Esophagus squamous epithelium (tissue), 5 donors: ENCODE results near the gene IRF2BP2. TPM values are rescaled to one million over a fixed set of nuclear protein-coding genes. Genes with fewer than 3 reads are reported as not detected.

Source experiments
- DNase-seq: peaks from one replicate; lab custom pipeline; 2025; lab: John Stamatoyannopoulos, UW
- H3K27ac ChIP-seq, 4 donors: fragments of 200-600 bp; sonication (generic); one replicate each; pipeline ENCODE4 v1.5.1; 2016 to 2019; ENCODE audit warnings: mild to moderate bottlenecking in 1 of 4
- H3K27me3 ChIP-seq, 4 donors: fragments of 200-600 bp; sonication (generic); 1 replicate in 3 of 4; 2 replicates in 1 of 4; pipeline versions ENCODE4 v1.5.1 to v1.6.0; 2017 to 2021; ENCODE audit warnings: antibody characterized with exemption in 1 of 4
- H3K36me3 ChIP-seq, 3 donors: fragments of 200-600 bp; sonication (generic); one replicate each; pipeline ENCODE4 v1.5.1; 2016 to 2019
- H3K4me1 ChIP-seq, 3 donors: fragments of 200-600 bp; sonication (generic); one replicate each; pipeline ENCODE4 v1.5.1; 2017 to 2019
- H3K4me3 ChIP-seq, 4 donors: fragments of 200-600 bp; sonication (generic); 1 replicate in 3 of 4; 2 replicates in 1 of 4; pipeline ENCODE4 v1.5.1; 2016 to 2019; ENCODE audit warnings: mild to moderate bottlenecking in 2 of 4, moderate library complexity in 1 of 4
- H3K9me3 ChIP-seq, 3 donors: fragments of 200-600 bp; sonication (generic); one replicate each; pipeline ENCODE4 v1.5.1; 2016 to 2019
- POLR2A ChIP-seq, 4 donors: fragments of 450-650 bp; IDR thresholded peaks; one replicate each; pipeline ENCODE4 v1.6.1; 2017; ENCODE audit warnings: antibody characterized with exemption in 4 of 4, mild to moderate bottlenecking in 4 of 4, moderate library complexity in 3 of 4
- WGBS, 2 donors: methylation state at CpG; one replicate each; pipeline ENCODE4 v1.1.5; 2018; 5-methylcytosine and 5-hydroxymethylcytosine counted together
- intact Hi-C: fragments of 100-400 bp; cut with DNase I; formaldehyde crosslinking; loops from one replicate; pipeline ENCODE4 v1.15.0; 2022
- total RNA-seq, 4 donors: library from RNA; depleted of rRNA; stranded (reverse); fragments of >200 nt; gene quantifications; one replicate each; pipeline ENCODE4 v1.1.0, GENCODE V29; 2016
- TF ChIP-seq, protein P1 (sequence below), 6 experiments: fragments of 450-650 bp in 4 of 6; fragments of 200-600 bp in 2 of 6; sonication (generic) in 2 of 6; IDR thresholded peaks; one replicate each; pipeline ENCODE4 v1.5.1; 2016 to 2019; ENCODE audit warnings: antibody characterized with exemption in 6 of 6, mild to moderate bottlenecking in 4 of 6, moderate library complexity in 4 of 6
- donor health status: DM: yes; HTN: yes; CAD: no.

The IRF2BP2 gene
- total RNA-seq, 4 donors from 2014 or later = 52.5 to 66.8 (median 57.6) TPM

DNA sequence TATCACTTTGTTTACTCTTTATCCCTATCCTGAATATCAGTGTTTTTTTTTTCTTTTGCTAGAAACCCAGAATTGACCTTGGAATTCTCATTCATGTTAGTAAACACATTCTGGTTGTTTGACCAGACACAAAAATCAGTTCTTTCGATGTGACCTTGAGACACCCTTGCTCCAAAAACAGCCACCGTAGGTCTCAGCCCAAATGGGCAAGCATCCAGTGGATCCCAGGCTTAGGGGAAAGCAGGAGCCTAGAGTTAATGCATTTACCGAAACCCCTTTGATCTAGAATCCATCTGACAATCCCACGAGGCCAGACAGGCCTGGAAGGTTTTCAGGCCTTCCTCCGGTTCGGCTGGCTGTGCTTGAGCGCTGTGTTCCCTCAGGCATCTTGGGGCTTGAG, 47.6 kb downstream of the IRF2BP2 start:
- no peak for DNase-seq
- intact Hi-C loops = no loop called here
- Histone ChIP-seq H3K27ac (peak overlapping the region in 3 of 4 donors; percentile 31 to 65 (median 48)), H3K9me3 (no peaks in the 10 kb centered on the region), H3K36me3 (no peaks in the 10 kb centered on the region), H3K4me1 (peaks cover 6 to 45% (median 7%) of the 10 kb centered on the region in 3 donors), H3K27me3 (no peaks in the 10 kb centered on the region), H3K4me3 (no peak overlapping the region)
- WGBS, 2 donors = 38 to 60% methylated on average over 5 to 6 of the region's 7 CpGs
- TF ChIP-seq POLR2A (IDR thresholded peaks at IDR 0.05) = no peak
- TF ChIP-seq, protein P1, sequence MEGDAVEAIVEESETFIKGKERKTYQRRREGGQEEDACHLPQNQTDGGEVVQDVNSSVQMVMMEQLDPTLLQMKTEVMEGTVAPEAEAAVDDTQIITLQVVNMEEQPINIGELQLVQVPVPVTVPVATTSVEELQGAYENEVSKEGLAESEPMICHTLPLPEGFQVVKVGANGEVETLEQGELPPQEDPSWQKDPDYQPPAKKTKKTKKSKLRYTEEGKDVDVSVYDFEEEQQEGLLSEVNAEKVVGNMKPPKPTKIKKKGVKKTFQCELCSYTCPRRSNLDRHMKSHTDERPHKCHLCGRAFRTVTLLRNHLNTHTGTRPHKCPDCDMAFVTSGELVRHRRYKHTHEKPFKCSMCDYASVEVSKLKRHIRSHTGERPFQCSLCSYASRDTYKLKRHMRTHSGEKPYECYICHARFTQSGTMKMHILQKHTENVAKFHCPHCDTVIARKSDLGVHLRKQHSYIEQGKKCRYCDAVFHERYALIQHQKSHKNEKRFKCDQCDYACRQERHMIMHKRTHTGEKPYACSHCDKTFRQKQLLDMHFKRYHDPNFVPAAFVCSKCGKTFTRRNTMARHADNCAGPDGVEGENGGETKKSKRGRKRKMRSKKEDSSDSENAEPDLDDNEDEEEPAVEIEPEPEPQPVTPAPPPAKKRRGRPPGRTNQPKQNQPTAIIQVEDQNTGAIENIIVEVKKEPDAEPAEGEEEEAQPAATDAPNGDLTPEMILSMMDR (IDR thresholded peaks at IDR 0.05) = no peak

DNA sequence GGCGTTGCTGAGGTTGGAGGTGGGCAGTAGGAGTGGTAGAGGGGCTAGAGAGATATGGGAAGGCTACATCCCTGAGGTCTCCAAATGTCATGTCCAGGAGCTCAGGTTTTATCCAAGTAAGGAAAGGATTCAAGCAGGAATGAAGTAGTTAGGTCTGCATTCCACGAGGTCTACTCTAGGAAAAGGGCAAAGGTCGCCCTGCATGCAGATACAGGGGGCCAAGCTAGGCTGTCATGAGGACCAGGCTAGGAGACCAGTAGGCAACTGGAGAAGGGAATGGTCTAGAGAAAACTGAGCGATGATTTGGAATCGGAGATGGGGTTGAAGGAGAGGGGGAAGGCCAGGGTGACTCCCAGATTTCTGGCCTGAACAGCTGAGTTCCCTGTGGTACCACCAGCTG, 48.7 kb downstream of the IRF2BP2 start:
- no peak for DNase-seq
- Histone ChIP-seq H3K27me3 (no peaks in the 10 kb centered on the region), H3K4me3 (no peak overlapping the region), H3K9me3 (no peaks in the 10 kb centered on the region), H3K36me3 (no peaks in the 10 kb centered on the region), H3K27ac (no peak overlapping the region), H3K4me1 (peaks cover 6 to 45% (median 7%) of the 10 kb centered on the region in 3 donors)
- 89 to 95% methylated on average over 4 to 5 of the region's 5 CpGs for WGBS, 2 donors
- no peak for TF ChIP-seq POLR2A (IDR thresholded peaks at IDR 0.05)
- TF ChIP-seq, protein P1 (IDR thresholded peaks at IDR 0.05) = no peak
- intact Hi-C loops = no loop called here

DNA sequence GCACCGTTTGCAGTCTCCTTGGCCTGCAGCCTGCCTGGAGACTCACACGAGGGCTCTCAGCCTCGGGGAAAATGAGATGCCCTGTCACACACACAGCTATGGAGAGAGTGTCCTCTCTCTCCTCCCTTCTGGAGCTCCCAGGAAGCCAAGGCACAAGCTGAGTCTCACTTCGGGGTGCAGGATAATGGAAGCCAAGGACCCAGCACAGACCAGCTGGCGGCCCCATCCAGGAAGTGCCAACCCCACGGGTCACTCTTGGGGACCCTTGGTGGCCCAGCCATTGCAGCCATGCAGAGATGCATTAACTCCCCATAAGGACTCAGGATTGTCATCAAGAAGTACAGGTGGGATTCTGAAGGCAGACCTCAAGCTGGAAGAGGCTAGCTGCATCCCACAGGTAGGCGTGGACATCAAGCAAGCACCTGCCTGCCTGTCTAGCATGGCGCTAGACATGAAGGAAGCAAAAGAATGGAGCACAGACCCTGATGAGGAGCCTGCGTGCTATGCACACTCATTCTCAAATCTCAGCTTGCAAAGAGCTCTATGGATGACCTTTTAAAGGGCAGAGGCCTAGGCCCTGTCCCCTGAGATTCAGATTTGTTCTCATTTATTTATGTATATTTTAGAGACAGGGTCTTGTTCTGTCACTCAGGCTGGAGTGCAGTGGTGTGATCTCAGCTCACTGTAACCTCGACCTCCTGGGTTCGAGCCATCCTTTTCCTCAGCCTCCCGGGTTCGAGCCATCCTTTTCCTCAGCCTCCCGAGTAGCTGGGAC, 49.9 kb downstream of the IRF2BP2 start:
- TF ChIP-seq, protein P1 (IDR thresholded peaks at IDR 0.05) = no peak
- TF ChIP-seq POLR2A (IDR thresholded peaks at IDR 0.05) = no peak
- no peak for DNase-seq
- WGBS, 2 donors = 79 to 93% methylated on average over 6 to 11 of the region's 14 CpGs
- no peak overlapping the region for H3K4me3 ChIP-seq
- peaks cover under 1 to 33% (median 7%) of the 10 kb centered on the region in 3 donors for H3K4me1 ChIP-seq
- H3K27ac ChIP-seq = no peak overlapping the region
- no peaks in the 10 kb centered on the region for H3K9me3 ChIP-seq
- H3K36me3 ChIP-seq = no peaks in the 10 kb centered on the region
- no peaks in the 10 kb centered on the region for H3K27me3 ChIP-seq
- intact Hi-C loops = no loop called here

DNA sequence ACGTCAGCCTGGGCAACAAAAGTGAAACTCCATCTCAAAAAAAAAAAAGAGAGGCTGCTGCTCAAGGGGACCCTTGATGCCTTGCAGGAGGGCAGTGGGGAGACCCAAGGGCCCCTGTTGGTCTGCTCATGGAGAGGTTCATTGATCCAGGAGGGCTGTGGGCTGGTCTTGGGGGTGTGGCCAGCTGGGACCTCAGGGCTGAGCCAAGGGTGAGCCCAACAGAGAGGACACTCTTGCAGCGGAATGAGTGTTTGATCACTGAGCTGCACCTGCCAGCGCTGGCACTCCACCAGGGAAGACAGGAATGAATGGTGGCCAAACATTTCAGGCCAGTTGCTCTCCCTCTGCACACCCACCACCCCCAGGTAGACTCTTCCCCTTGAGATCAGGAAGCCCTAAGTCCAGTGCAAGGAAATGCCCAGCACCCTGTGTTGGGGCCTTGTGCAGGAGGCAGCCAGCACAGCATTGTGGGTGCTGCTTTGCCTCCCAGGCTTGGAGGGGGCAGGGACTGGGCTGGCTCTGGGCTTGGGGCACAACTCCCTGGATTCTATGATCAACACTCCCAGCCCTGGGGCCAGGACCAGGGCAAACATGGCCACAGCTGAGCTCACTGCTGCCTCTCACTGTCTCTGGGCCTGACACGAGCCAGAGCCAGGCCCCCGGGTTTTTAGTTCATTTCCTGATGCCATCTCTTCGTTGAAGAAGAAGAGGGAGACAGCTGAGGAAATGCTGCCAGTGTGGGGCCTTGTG, 50.7 kb downstream of the IRF2BP2 start:
- no peak for TF ChIP-seq POLR2A (IDR thresholded peaks at IDR 0.05)
- TF ChIP-seq, protein P1 (IDR thresholded peaks at IDR 0.05) = no peak
- Histone ChIP-seq H3K9me3 (no peaks in the 10 kb centered on the region), H3K36me3 (no peaks in the 10 kb centered on the region), H3K4me1 (peaks cover 0 to 35% (median 8%) of the 10 kb centered on the region in 3 donors), H3K27ac (no peak overlapping the region), H3K27me3 (no peaks in the 10 kb centered on the region), H3K4me3 (no peak overlapping the region)
- no peak for DNase-seq
- 74 to 100% methylated on average over 1 to 6 of the region's 6 CpGs for WGBS, 2 donors
- intact Hi-C loops = no loop called here

DNA sequence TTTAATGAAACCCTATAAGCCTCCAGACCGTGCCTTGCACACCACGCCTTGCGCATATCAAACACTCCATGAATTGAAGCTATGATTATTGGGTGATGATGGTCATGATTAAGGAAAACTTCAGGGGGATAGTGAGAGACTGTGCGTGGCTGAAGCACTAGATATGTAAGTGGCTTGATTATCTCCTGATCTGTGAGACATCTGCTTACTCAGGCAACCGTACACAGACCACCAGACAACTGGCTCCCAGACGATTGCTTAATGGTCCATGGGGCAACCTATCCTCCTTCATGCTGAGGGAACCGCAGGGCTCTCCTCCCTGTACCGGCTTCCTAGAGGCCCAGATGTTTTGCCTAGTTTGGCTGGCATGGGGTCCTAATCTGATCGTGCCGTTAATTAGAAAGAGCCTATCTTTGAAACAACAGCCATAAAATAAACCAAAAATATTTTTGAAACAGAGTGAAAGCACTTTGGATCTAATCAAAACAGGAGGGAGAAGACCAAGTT, 51.6 kb downstream of the IRF2BP2 start:
- 76 to 79% methylated on average over 9 to 10 of the region's 10 CpGs for WGBS, 2 donors
- Histone ChIP-seq H3K4me3 (no peak overlapping the region), H3K9me3 (no peaks in the 10 kb centered on the region), H3K4me1 (peaks cover 0 to 36% (median 11%) of the 10 kb centered on the region in 3 donors), H3K27me3 (no peaks in the 10 kb centered on the region), H3K27ac (no peak overlapping the region), H3K36me3 (no peaks in the 10 kb centered on the region)
- intact Hi-C loops = no loop called here
- TF ChIP-seq, protein P1 (IDR thresholded peaks at IDR 0.05) = no peak
- no peak for TF ChIP-seq POLR2A (IDR thresholded peaks at IDR 0.05)
- DNase-seq = no peak
